H1 (cell line): ENCODE results near the gene RNF44. TPM values are rescaled to one million over a fixed set of nuclear protein-coding genes. Genes with fewer than 3 reads are reported as not detected.

Experiments used
- CTCF ChIA-PET: fragments of 300-600 bp; sonication (Branson Sonifier 250); formaldehyde crosslinking; loops from one replicate; lab custom pipeline; 2021; ENCODE audit not compliant: partially characterized antibody; lab: Charles Lee
- POLR2A ChIA-PET: fragments of 300-600 bp; sonication (Branson Sonifier 250); formaldehyde crosslinking; loops from one replicate; lab custom pipeline; 2021; ENCODE audit warnings: inconsistent platforms; ENCODE audit not compliant: partially characterized antibody; lab: Charles Lee
- DNase-seq, 2 experiments: peaks; one replicate each; pipeline versions ENCODE4 v3.0.0 to v3.0.0-alpha.2; 2010 to 2022; ENCODE audit warnings: low spot score in 2 of 2, low read depth in 1 of 2, mixed read lengths in 1 of 2
- FAIRE-seq: peaks from 2 replicates; lab custom pipeline; 2011; peaks lifted over from hg19 to GRCh38; lab: Jason Lieb, UNC
- H2AFZ ChIP-seq: 2 replicates; pipeline ENCODE4 v1.8.1; 2012; ENCODE audit warnings: low read length, inconsistent platforms
- H2AK5ac ChIP-seq: 2 replicates; pipeline ENCODE4 v1.6.1; 2013; ENCODE audit warnings: low read depth, low read length
- H2BK120ac ChIP-seq: replicated peaks from 2 replicates; pipeline ENCODE3; 2013; ENCODE audit warnings: low read depth, low read length, inconsistent platforms
- H2BK12ac ChIP-seq: 2 replicates; pipeline ENCODE4 v1.6.1; 2013; ENCODE audit warnings: low read depth, low read length
- H2BK15ac ChIP-seq: 2 replicates; pipeline ENCODE4 v1.6.1; 2013; ENCODE audit warnings: low read length
- H2BK20ac ChIP-seq: 2 replicates; pipeline ENCODE4 v1.6.1; 2013; ENCODE audit warnings: low read length
- H2BK5ac ChIP-seq: 2 replicates; pipeline ENCODE4 v1.6.1; 2013; ENCODE audit warnings: low read depth, low read length
- H3K14ac ChIP-seq: 2 replicates; pipeline ENCODE4 v1.6.1; 2013; ENCODE audit warnings: inconsistent platforms; ENCODE audit not compliant: insufficient read length
- H3K18ac ChIP-seq: 2 replicates; pipeline ENCODE4 v1.6.1; 2013; ENCODE audit warnings: low read length; ENCODE audit errors: extremely low read depth
- H3K23ac ChIP-seq: 2 replicates; pipeline ENCODE4 v1.6.1; 2013; ENCODE audit warnings: inconsistent platforms; ENCODE audit not compliant: insufficient read length
- H3K23me2 ChIP-seq: 2 replicates; pipeline ENCODE4 v1.6.1; 2013; ENCODE audit warnings: low read depth, low read length
- H3K27ac ChIP-seq: 2 replicates; pipeline ENCODE4 v1.6.1; 2011; ENCODE audit warnings: low read depth, low read length, inconsistent platforms
- H3K27me3 ChIP-seq, 4 experiments: replicated peaks in 1 of 4; 1 replicate in 1 of 4; 2 replicates in 3 of 4; pipeline versions ENCODE4 v1.6.1 to v1.8.1; 2011 to 2013; ENCODE audit warnings: low read length in 3 of 4, mild to moderate bottlenecking in 3 of 4, inconsistent platforms in 2 of 4, mixed read lengths in 2 of 4, moderate library complexity in 1 of 4; ENCODE audit not compliant: control insufficient read depth in 3 of 4, insufficient read depth in 3 of 4; ENCODE audit errors: extremely low read depth in 1 of 4
- H3K36me3 ChIP-seq, 4 experiments: 2 replicates each; pipeline versions ENCODE4 v1.6.1 to v1.8.1; 2011 to 2013; ENCODE audit warnings: mild to moderate bottlenecking in 4 of 4, low read length in 3 of 4, moderate library complexity in 2 of 4, control low read depth in 1 of 4, inconsistent platforms in 1 of 4; ENCODE audit not compliant: insufficient read depth in 4 of 4, control insufficient read depth in 2 of 4
- H3K4ac ChIP-seq: replicated peaks from 2 replicates; pipeline ENCODE3; 2013; ENCODE audit warnings: low read length, low read depth, mixed read lengths, inconsistent platforms; ENCODE audit not compliant: insufficient read length
- H3K4me1 ChIP-seq, 4 experiments: replicated peaks in 1 of 4; 1 replicate in 1 of 4; 2 replicates in 3 of 4; pipeline versions ENCODE4 v1.6.1 to v1.8.1; 2011 to 2013; ENCODE audit warnings: low read length in 3 of 4, inconsistent platforms in 2 of 4, mixed read lengths in 1 of 4; ENCODE audit not compliant: insufficient read depth in 4 of 4, control insufficient read depth in 3 of 4
- H3K4me2 ChIP-seq, 2 experiments: 2 replicates each; pipeline versions ENCODE4 v1.6.1 to v1.8.1; 2011 to 2013; ENCODE audit warnings: low read depth in 2 of 2, low read length in 2 of 2, control low read depth in 1 of 2, inconsistent platforms in 1 of 2, mild to moderate bottlenecking in 1 of 2; ENCODE audit not compliant: insufficient read depth in 1 of 2
- H3K4me3 ChIP-seq, 4 experiments: fragments of 200-600, 300-600 bp in 1 of 4; sonication (generic), shearing (Covaris generic), sonication (Bioruptor Twin) in 1 of 4; 2 replicates each; pipeline versions ENCODE4 v1.5.1 to v1.8.1; 2011 to 2016; ENCODE audit warnings: low read length in 4 of 4, low read depth in 3 of 4, control low read depth in 2 of 4, inconsistent platforms in 2 of 4, mild to moderate bottlenecking in 2 of 4, mixed read lengths in 1 of 4, moderate library complexity in 1 of 4; ENCODE audit not compliant: insufficient read depth in 2 of 4; ENCODE audit errors: extremely low read depth in 1 of 4
- H3K56ac ChIP-seq: replicated peaks from 2 replicates; pipeline ENCODE3; 2013; ENCODE audit warnings: low read depth, mild to moderate bottlenecking, mixed read lengths, low read length, inconsistent platforms; ENCODE audit not compliant: insufficient read length
- H3K79me1 ChIP-seq: 2 replicates; pipeline ENCODE4 v1.6.1; 2013; ENCODE audit warnings: low read depth, low read length, control low read depth
- H3K79me2 ChIP-seq, 2 experiments: 2 replicates each; pipeline versions ENCODE4 v1.6.1 to v1.8.1; 2012 to 2013; ENCODE audit warnings: low read length in 2 of 2, mild to moderate bottlenecking in 2 of 2, inconsistent platforms in 1 of 2; ENCODE audit not compliant: insufficient read depth in 2 of 2, control insufficient read depth in 1 of 2
- H3K9ac ChIP-seq, 4 experiments: replicated peaks in 1 of 4; 1 replicate in 1 of 4; 2 replicates in 3 of 4; pipeline versions ENCODE4 v1.6.1 to v1.8.1; 2011 to 2013; ENCODE audit warnings: low read depth in 3 of 4, low read length in 3 of 4, control low read depth in 2 of 4, mild to moderate bottlenecking in 2 of 4, moderate library complexity in 2 of 4, inconsistent platforms in 1 of 4; ENCODE audit errors: extremely low read depth in 1 of 4
- H3K9me3 ChIP-seq, 2 experiments: 2 replicates each; pipeline versions ENCODE4 v1.6.1 to v1.8.1; 2012 to 2013; ENCODE audit warnings: mild to moderate bottlenecking in 2 of 2, moderate library complexity in 2 of 2, control low read depth in 1 of 2, inconsistent platforms in 1 of 2, low read depth in 1 of 2, low read length in 1 of 2, mixed read lengths in 1 of 2; ENCODE audit not compliant: insufficient read depth in 2 of 2
- H4K20me1 ChIP-seq, 2 experiments: replicated peaks in 1 of 2; 2 replicates each; pipeline versions ENCODE3 to v1.8.1; 2011 to 2013; ENCODE audit warnings: inconsistent platforms in 2 of 2, low read length in 2 of 2, mild to moderate bottlenecking in 1 of 2; ENCODE audit not compliant: insufficient read depth in 2 of 2, control insufficient read depth in 1 of 2
- H4K5ac ChIP-seq: 2 replicates; pipeline ENCODE4 v1.6.1; 2013; ENCODE audit warnings: low read length, low read depth, mixed read lengths, inconsistent platforms; ENCODE audit not compliant: insufficient read length
- H4K8ac ChIP-seq: 2 replicates; pipeline ENCODE4 v1.8.0; 2013; ENCODE audit warnings: mild to moderate bottlenecking, moderate library complexity, low read length, inconsistent platforms; ENCODE audit not compliant: insufficient read depth; ENCODE audit errors: extremely low read depth
- H4K91ac ChIP-seq: replicated peaks from 2 replicates; pipeline ENCODE3; 2013; ENCODE audit warnings: low read length, mixed read lengths, inconsistent platforms; ENCODE audit not compliant: insufficient read length
- BRCA1 ChIP-seq: IDR thresholded peaks from 2 replicates; pipeline ENCODE4 v1.6.1; 2012; ENCODE audit warnings: low read depth, low read length, improper control_type of control experiment
- EZH2 ChIP-seq: fragments of 200-600 bp; sonication (generic); IDR thresholded peaks from 2 replicates; pipeline ENCODE4 v1.7.1; 2012; ENCODE audit warnings: low read depth, mild to moderate bottlenecking, moderate library complexity, low read length, inconsistent platforms; ENCODE audit not compliant: severe bottlenecking
- SAP30 ChIP-seq: fragments of 300-600 bp; sonication (generic); IDR thresholded peaks from 2 replicates; pipeline ENCODE4 v1.7.1; 2012; ENCODE audit warnings: low read length, moderate library complexity, mild to moderate bottlenecking, inconsistent platforms; ENCODE audit not compliant: insufficient read depth, insufficient replicate concordance
- TAF7 ChIP-seq: optimal IDR thresholded peaks from 2 replicates; pipeline ENCODE3; 2011; ENCODE audit warnings: low read depth, mild to moderate bottlenecking, inconsistent platforms, low read length, moderate library complexity, borderline replicate concordance
- WGBS, 2 experiments: shearing (Covaris generic) in 1 of 2; methylation state at CpG; one replicate each; pipeline versions ENCODE4 v1.1.6 to v1.1.7; 2013 to 2015; ENCODE audit warnings: low lambda C conversion rate in 2 of 2, mixed read lengths in 2 of 2, inconsistent platforms in 1 of 2, low coverage in 1 of 2, missing lambda C conversion rate in 1 of 2; ENCODE audit not compliant: insufficient replicate concordance in 2 of 2, insufficient coverage in 1 of 2, insufficient read length in 1 of 2; ENCODE audit errors: extremely low coverage in 1 of 2, missing lambda C conversion rate in 1 of 2; 5-methylcytosine and 5-hydroxymethylcytosine counted together
- polyA plus RNA-seq, 7 experiments: library from polyadenylated mRNA; depleted of rRNA in 3 of 7; stranded (reverse) in 5 of 7; unstranded in 2 of 7; fragments of >200 nt in 5 of 7; fragments of 200-250 nt in 2 of 7; gene quantifications; 1 replicate in 5 of 7; 2 replicates in 1 of 7; 4 replicates in 1 of 7; pipeline versions ENCODE4 v1.2.1 to v1.2.3, GENCODE V29; 2011 to 2013; ENCODE audit warnings: missing spikeins in 2 of 7, mixed read lengths in 2 of 7
- total RNA-seq: library from RNA; stranded (reverse); fragmentation: NEBNext Ultra II Directional; extraction: Animal tissue kit (Norgen Biotek cat#: 25700); gene quantifications from 2 replicates; pipeline ENCODE4 v1.2.1, GENCODE V29; 2021

RNF44 gene
- total and polyA plus RNA-seq, 2 of the 8 experiments (the other 6 are each of a cell fraction or from before 2014, with no cell fraction given): 54.7 to 164 TPM

- no peak overlapping the region for H3K18ac ChIP-seq
- no peak overlapping the region for H2AFZ ChIP-seq
- H4K5ac ChIP-seq: no peak overlapping the region
- no peak overlapping the region for H3K4me2 ChIP-seq
- no peak overlapping the region for H3K14ac ChIP-seq
- no peak overlapping the region for H2BK20ac ChIP-seq
- no peak overlapping the region for H3K9ac ChIP-seq
- no peak overlapping the region for H2BK15ac ChIP-seq
- FAIRE-seq (no peak), DNase-seq (no peak)
- H4K20me1 ChIP-seq: peaks cover 37 to 41% of the 10 kb centered on the region in 2 experiments
- 88% methylated on average over 5 of the region's 11 CpGs; no CpG with 5 or more reads in 1 of the 2 experiments for WGBS, 2 experiments
- no peak overlapping the region for H4K91ac ChIP-seq
- H3K9me3 ChIP-seq: no peaks in the 10 kb centered on the region
- POLR2A ChIA-PET: interaction anchor here (2.1 to 26.0 kb wide), 3 partner anchors 7 to 45 kb away, joined by 6 to 458 read pairs (median 458); partner anchors contain the start of gene RNF44
- H3K23ac ChIP-seq: no peak overlapping the region
- H3K79me1 ChIP-seq: peaks cover 6% of the 10 kb centered on the region
- peaks cover 0 to 12% (median 10%) of the 10 kb centered on the region in 4 experiments; a peak in 6 of 7 replicates for H3K4me1 ChIP-seq
- no peak overlapping the region for H4K8ac ChIP-seq
- no peak overlapping the region for H2AK5ac ChIP-seq
- peaks cover 32 to 61% (median 45%) of the 10 kb centered on the region in 4 experiments for H3K36me3 ChIP-seq
- no peak overlapping the region for H3K27ac ChIP-seq
- H2BK120ac ChIP-seq: no peak overlapping the region
- CTCF ChIA-PET: no interaction called here
- no peaks in the 10 kb centered on the region for H3K23me2 ChIP-seq
- H2BK12ac ChIP-seq: no peak overlapping the region
- no peak overlapping the region for H3K4ac ChIP-seq
- H3K56ac ChIP-seq: no peak overlapping the region
- H3K27me3 ChIP-seq: no peaks in the 10 kb centered on the region
- H3K79me2 ChIP-seq: peaks cover 19 to 36% of the 10 kb centered on the region in 2 experiments
- no peak overlapping the region for H2BK5ac ChIP-seq
- H3K4me3 ChIP-seq: no peak overlapping the region
- no peak for TF ChIP-seq BRCA1
- TF ChIP-seq EZH2: no peak
- no peak for TF ChIP-seq TAF7
- TF ChIP-seq SAP30: no peak
Observed at GRCh38 chr5:176529741-176530141, 7.5 kb downstream of the RNF44 start.
